NCI-H2227 (cell line): Measurements from ENCODE around the gene NUBPL.
"Not testable (repeated sequence)": the region's sequence is repeated elsewhere in the genome, so short reads cannot be mapped to it uniquely, and the experiment has no call there.

Source experiments
- DNase-seq: peaks from one replicate; lab custom pipeline; 2025; ENCODE audit not compliant: unreplicated experiment; lab: John Stamatoyannopoulos, UW

NUBPL gene

GRCh38 chr14:31672709-31673108 lies 111.5 kb downstream of the NUBPL start:
- no peak for DNase-seq

GRCh38 chr14:31677052-31677451 lies 115.8 kb downstream of the NUBPL start:
- no peak for DNase-seq

- no peak for DNase-seq
Observed at GRCh38 chr14:31677630-31678029, 116.4 kb downstream of the NUBPL start.

- no peak for DNase-seq
Observed at GRCh38 chr14:31678421-31679249, 117.4 kb downstream of the NUBPL start.

GRCh38 chr14:31682768-31683167 lies 121.6 kb downstream of the NUBPL start:
- no peak for DNase-seq

- DNase-seq = no peak
Observed at GRCh38 chr14:31687726-31688125, 126.5 kb downstream of the NUBPL start.

- no peak for DNase-seq
Observed at GRCh38 chr14:31690056-31690455, 128.9 kb downstream of the NUBPL start.

GRCh38 chr14:31692376-31692781 lies 131.2 kb downstream of the NUBPL start:
- DNase-seq = peak; percentile 50

- no peak for DNase-seq
Observed at GRCh38 chr14:31696378-31696777, 135.2 kb downstream of the NUBPL start.

GRCh38 chr14:31699809-31700208 lies 138.6 kb downstream of the NUBPL start:
- no peak for DNase-seq

- no peak for DNase-seq
Observed at GRCh38 chr14:31700282-31701074, 139.3 kb downstream of the NUBPL start.

- DNase-seq = no peak
Observed at GRCh38 chr14:31702130-31702529, 140.9 kb downstream of the NUBPL start.

GRCh38 chr14:31703056-31703455 lies 141.9 kb downstream of the NUBPL start:
- no peak for DNase-seq

- DNase-seq = no peak
Observed at GRCh38 chr14:31705731-31706130, 144.5 kb downstream of the NUBPL start.

- DNase-seq = not testable (repeated sequence)
Observed at GRCh38 chr14:31708661-31709060, 147.5 kb downstream of the NUBPL start.

- DNase-seq = no peak
Observed at GRCh38 chr14:31712244-31713127, 151.3 kb downstream of the NUBPL start.

- no peak for DNase-seq
Observed at GRCh38 chr14:31716208-31716607, 155.0 kb downstream of the NUBPL start.

GRCh38 chr14:31717294-31718085 lies 156.3 kb downstream of the NUBPL start:
- peak; percentile 12 for DNase-seq

- DNase-seq = no peak
Observed at GRCh38 chr14:31718585-31718984, 157.4 kb downstream of the NUBPL start.

GRCh38 chr14:31718985-31719384 lies 157.8 kb downstream of the NUBPL start:
- DNase-seq = no peak
